ENCODE data around the gene NELL2.

The NELL2 gene

DNA sequence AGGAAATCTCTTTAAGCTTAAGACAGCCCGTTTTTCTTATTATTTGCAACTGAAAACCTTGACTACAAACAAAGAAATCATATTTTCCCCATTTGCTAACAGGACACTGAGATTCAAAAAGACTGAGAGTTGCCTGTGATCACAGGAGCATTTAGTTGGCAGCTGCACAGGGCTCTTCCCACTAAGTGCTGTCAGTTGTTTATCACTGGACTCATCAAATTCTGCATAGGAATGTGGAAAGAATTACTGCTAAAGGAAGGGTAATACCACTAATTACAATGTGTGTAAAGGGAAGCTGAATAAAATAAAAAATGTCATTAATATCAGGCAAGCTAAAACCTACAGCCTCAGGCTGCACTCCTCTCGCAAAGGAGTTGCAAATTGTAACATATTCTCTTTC lies 226.4 kb downstream of the NELL2 start:
- TF ChIP-seq ZNF70 (CRISPR knock-in tag; IDR thresholded peaks at IDR 0.05) (no peak), RARB (CRISPR knock-in tag; IDR thresholded peaks at IDR 0.05) (no peak), ESRRG (CRISPR knock-in tag; IDR thresholded peaks at IDR 0.05) (no peak), TCF4 (CRISPR knock-in tag; IDR thresholded peaks at IDR 0.05; ENCODE audit: borderline replicate concordance) (no peak), ARNTL (CRISPR knock-in tag; IDR thresholded peaks at IDR 0.05; ENCODE audit: borderline replicate concordance, low read depth) (no peak), GLIS3 (CRISPR knock-in tag; IDR thresholded peaks at IDR 0.05) (no peak), CSDC2 (CRISPR knock-in tag; IDR thresholded peaks at IDR 0.05) (no peak), ZNF565 (CRISPR knock-in tag; conservative IDR thresholded peaks at IDR 0.05; ENCODE audit: low read depth) (no peak), BACH2 (CRISPR knock-in tag; IDR thresholded peaks at IDR 0.05; ENCODE audit: borderline replicate concordance) (no peak), ZC3H10 (CRISPR knock-in tag; IDR thresholded peaks at IDR 0.05) (no peak), ISL1 (CRISPR knock-in tag; IDR thresholded peaks at IDR 0.05) (no peak), ZFP30 (CRISPR knock-in tag; IDR thresholded peaks at IDR 0.05) (no peak), PPARA (CRISPR knock-in tag; IDR thresholded peaks at IDR 0.05; ENCODE audit: borderline replicate concordance) (no peak)
- TF ChIP-seq, protein P1, sequence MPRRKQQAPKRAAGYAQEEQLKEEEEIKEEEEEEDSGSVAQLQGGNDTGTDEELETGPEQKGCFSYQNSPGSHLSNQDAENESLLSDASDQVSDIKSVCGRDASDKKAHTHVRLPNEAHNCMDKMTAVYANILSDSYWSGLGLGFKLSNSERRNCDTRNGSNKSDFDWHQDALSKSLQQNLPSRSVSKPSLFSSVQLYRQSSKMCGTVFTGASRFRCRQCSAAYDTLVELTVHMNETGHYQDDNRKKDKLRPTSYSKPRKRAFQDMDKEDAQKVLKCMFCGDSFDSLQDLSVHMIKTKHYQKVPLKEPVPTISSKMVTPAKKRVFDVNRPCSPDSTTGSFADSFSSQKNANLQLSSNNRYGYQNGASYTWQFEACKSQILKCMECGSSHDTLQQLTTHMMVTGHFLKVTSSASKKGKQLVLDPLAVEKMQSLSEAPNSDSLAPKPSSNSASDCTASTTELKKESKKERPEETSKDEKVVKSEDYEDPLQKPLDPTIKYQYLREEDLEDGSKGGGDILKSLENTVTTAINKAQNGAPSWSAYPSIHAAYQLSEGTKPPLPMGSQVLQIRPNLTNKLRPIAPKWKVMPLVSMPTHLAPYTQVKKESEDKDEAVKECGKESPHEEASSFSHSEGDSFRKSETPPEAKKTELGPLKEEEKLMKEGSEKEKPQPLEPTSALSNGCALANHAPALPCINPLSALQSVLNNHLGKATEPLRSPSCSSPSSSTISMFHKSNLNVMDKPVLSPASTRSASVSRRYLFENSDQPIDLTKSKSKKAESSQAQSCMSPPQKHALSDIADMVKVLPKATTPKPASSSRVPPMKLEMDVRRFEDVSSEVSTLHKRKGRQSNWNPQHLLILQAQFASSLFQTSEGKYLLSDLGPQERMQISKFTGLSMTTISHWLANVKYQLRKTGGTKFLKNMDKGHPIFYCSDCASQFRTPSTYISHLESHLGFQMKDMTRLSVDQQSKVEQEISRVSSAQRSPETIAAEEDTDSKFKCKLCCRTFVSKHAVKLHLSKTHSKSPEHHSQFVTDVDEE (CRISPR knock-in tag; IDR thresholded peaks at IDR 0.05): no peak
- TF ChIP-seq, protein P2, sequence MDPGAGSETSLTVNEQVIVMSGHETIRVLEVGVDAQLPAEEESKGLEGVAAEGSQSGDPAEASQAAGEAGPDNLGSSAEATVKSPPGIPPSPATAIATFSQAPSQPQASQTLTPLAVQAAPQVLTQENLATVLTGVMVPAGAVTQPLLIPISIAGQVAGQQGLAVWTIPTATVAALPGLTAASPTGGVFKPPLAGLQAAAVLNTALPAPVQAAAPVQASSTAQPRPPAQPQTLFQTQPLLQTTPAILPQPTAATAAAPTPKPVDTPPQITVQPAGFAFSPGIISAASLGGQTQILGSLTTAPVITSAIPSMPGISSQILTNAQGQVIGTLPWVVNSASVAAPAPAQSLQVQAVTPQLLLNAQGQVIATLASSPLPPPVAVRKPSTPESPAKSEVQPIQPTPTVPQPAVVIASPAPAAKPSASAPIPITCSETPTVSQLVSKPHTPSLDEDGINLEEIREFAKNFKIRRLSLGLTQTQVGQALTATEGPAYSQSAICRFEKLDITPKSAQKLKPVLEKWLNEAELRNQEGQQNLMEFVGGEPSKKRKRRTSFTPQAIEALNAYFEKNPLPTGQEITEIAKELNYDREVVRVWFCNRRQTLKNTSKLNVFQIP (CRISPR knock-in tag; IDR thresholded peaks at IDR 0.05; ENCODE audit: borderline replicate concordance, low read depth): no peak
- TF ChIP-seq, protein P3, sequence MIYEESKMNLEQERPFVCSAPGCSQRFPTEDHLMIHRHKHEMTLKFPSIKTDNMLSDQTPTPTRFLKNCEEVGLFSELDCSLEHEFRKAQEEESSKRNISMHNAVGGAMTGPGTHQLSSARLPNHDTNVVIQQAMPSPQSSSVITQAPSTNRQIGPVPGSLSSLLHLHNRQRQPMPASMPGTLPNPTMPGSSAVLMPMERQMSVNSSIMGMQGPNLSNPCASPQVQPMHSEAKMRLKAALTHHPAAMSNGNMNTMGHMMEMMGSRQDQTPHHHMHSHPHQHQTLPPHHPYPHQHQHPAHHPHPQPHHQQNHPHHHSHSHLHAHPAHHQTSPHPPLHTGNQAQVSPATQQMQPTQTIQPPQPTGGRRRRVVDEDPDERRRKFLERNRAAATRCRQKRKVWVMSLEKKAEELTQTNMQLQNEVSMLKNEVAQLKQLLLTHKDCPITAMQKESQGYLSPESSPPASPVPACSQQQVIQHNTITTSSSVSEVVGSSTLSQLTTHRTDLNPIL (CRISPR knock-in tag; IDR thresholded peaks at IDR 0.05; ENCODE audit: low read depth): no peak
- TF ChIP-seq, protein P4, sequence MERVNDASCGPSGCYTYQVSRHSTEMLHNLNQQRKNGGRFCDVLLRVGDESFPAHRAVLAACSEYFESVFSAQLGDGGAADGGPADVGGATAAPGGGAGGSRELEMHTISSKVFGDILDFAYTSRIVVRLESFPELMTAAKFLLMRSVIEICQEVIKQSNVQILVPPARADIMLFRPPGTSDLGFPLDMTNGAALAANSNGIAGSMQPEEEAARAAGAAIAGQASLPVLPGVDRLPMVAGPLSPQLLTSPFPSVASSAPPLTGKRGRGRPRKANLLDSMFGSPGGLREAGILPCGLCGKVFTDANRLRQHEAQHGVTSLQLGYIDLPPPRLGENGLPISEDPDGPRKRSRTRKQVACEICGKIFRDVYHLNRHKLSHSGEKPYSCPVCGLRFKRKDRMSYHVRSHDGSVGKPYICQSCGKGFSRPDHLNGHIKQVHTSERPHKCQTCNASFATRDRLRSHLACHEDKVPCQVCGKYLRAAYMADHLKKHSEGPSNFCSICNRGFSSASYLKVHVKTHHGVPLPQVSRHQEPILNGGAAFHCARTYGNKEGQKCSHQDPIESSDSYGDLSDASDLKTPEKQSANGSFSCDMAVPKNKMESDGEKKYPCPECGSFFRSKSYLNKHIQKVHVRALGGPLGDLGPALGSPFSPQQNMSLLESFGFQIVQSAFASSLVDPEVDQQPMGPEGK (CRISPR knock-in tag; IDR thresholded peaks at IDR 0.05; ENCODE audit: borderline replicate concordance): no peak
- TF ChIP-seq, protein P5, sequence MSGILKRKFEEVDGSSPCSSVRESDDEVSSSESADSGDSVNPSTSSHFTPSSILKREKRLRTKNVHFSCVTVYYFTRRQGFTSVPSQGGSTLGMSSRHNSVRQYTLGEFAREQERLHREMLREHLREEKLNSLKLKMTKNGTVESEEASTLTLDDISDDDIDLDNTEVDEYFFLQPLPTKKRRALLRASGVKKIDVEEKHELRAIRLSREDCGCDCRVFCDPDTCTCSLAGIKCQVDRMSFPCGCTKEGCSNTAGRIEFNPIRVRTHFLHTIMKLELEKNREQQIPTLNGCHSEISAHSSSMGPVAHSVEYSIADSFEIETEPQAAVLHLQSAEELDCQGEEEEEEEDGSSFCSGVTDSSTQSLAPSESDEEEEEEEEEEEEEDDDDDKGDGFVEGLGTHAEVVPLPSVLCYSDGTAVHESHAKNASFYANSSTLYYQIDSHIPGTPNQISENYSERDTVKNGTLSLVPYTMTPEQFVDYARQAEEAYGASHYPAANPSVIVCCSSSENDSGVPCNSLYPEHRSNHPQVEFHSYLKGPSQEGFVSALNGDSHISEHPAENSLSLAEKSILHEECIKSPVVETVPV (CRISPR knock-in tag; IDR thresholded peaks at IDR 0.05): no peak
- ATAC-seq: no peak

DNA sequence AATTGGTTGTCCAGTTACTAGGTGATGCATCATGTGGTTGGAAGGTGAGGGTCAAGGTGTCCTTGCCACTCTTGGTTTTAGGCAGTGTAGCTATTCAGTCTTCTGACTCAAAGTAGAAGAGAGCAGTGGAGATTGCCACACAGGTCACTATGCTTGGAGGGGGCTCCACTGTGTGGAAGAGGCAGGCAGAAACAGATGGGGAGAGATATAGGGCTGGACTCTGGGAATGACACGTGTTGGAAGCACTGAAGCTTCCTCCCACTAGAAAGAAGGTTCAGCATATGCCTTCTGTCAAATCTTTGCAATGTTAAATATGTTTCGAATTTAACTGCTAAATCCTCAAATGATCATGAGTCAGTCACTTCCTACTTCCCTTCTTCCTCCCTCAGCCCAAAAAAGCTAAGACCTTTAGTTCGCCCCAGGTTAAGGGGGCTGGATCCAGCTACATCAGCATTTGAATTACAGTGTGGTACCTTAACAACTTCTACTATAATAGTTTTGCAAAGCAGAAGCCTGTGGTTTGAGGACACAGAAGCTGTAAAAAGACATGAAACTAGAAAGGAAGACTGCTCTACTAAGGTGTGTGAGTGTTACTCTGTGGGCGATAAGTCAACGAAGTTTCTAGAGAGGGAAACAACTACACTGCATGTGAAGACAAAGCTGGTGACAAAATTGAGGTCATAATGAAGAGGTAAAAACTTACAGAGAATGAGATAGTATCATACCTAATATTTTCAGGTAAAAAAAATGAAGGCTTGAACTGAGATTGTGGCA lies 228.0 kb downstream of the NELL2 start:
- no peak for ATAC-seq
- TF ChIP-seq, protein P2 (CRISPR knock-in tag; IDR thresholded peaks at IDR 0.05; ENCODE audit: borderline replicate concordance, low read depth): no peak
- TF ChIP-seq TOX (CRISPR knock-in tag; IDR thresholded peaks at IDR 0.05; ENCODE audit: borderline replicate concordance): no peak
- TF ChIP-seq GLIS3 (CRISPR knock-in tag; IDR thresholded peaks at IDR 0.05): no peak
- TF ChIP-seq ESRRG (CRISPR knock-in tag; IDR thresholded peaks at IDR 0.05): no peak
- TF ChIP-seq, protein P3 (CRISPR knock-in tag; IDR thresholded peaks at IDR 0.05; ENCODE audit: low read depth): no peak
- no peak for TF ChIP-seq PPARA (CRISPR knock-in tag; IDR thresholded peaks at IDR 0.05; ENCODE audit: borderline replicate concordance)

Data from SK-N-SH treated with all-trans-retinoic acid at 6 μM for 48 hours (cell line).